ENCODE data around the gene SRL. TPM values are rescaled to one million over a fixed set of nuclear protein-coding genes. Genes with fewer than 3 reads are reported as not detected.

Gene SRL
- polyA plus RNA-seq, 1 of the 3 experiments (the other 2 are of a cell fraction) = not detected

Other genes starting within 250 kb of the SRL start
- gene ADCY9, start 125.6 kb downstream of the SRL start, polyA plus RNA-seq (2012; rRNA removed) = 2.7 and 5.2 TPM in 2 replicates
- 8.8 and 13.1 TPM in 2 replicates for gene TFAP4, start 30.9 kb upstream of the SRL start, polyA plus RNA-seq (2012; rRNA removed)
- 3.3 and 6.5 TPM in 2 replicates for gene GLIS2, start 74.0 kb upstream of the SRL start, polyA plus RNA-seq (2012; rRNA removed)
- 96.3 and 96.4 TPM in 2 replicates for gene PAM16, start 109.2 kb upstream of the SRL start, polyA plus RNA-seq (2012; rRNA removed)
- 11.4 and 37.4 TPM in 2 replicates for gene VASN, start 129.8 kb upstream of the SRL start, polyA plus RNA-seq (2012; rRNA removed)
- 21.9 and 25.8 TPM in 2 replicates for gene CORO7, start 174.5 kb upstream of the SRL start, polyA plus RNA-seq (2012; rRNA removed)
- 48.7 and 52.6 TPM in 2 replicates for gene DNAJA3, start 183.8 kb upstream of the SRL start, polyA plus RNA-seq (2012; rRNA removed)
- 99.9 and 102 TPM in 2 replicates for gene NMRAL1, start 232.5 kb upstream of the SRL start, polyA plus RNA-seq (2012; rRNA removed)
- gene HMOX2, start 234.3 kb upstream of the SRL start, polyA plus RNA-seq (2012; rRNA removed) = 65.1 and 75.5 TPM in 2 replicates